Endothelial cell of umbilical vein (primary cell): ENCODE results near the gene APOL4. TPM values are rescaled to one million over a fixed set of nuclear protein-coding genes. Genes with fewer than 3 reads are reported as not detected.

Experiments
- BruUV-seq: library from RNA; stranded (reverse); fragments of 400-500 nt; replicated peaks from 2 replicates; lab custom pipeline; 2021; lab: Mats Ljungman, UMichigan
- CTCF ChIA-PET: fragments of 300-600, 350-600 bp; sonication (Branson Sonifier 250); formaldehyde crosslinking; loops from one replicate; lab custom pipeline; 2021; ENCODE audit warnings: antibody characterized with exemption, inconsistent platforms; lab: Charles Lee
- POLR2A ChIA-PET: fragments of 300-600, 350-600 bp; sonication (Branson Sonifier 250); formaldehyde crosslinking; loops from one replicate; lab custom pipeline; 2021; ENCODE audit warnings: antibody characterized with exemption, inconsistent platforms; lab: Charles Lee
- DNase-seq: peaks from one replicate; pipeline ENCODE4 v3.0.0-alpha.2; 2011; ENCODE audit warnings: low read depth, low spot score
- FAIRE-seq: peaks from 2 replicates; lab custom pipeline; 2011; peaks lifted over from hg19 to GRCh38; lab: Jason Lieb, UNC
- H2AFZ ChIP-seq: 2 replicates; pipeline ENCODE4 v1.6.0; 2012; ENCODE audit warnings: low read depth, low read length, control low read depth, inconsistent platforms
- H3K27ac ChIP-seq: 2 replicates; pipeline ENCODE4 v1.5.1; 2011; ENCODE audit warnings: low read depth, mild to moderate bottlenecking, control low read depth, low read length, moderate library complexity; ENCODE audit not compliant: insufficient read depth
- H3K27me3 ChIP-seq, 2 experiments: 2 replicates each; pipeline versions ENCODE4 v1.6.0 to v1.6.1; 2011; ENCODE audit warnings: low read length in 2 of 2, mixed read lengths in 1 of 2; ENCODE audit not compliant: control insufficient read depth in 2 of 2, insufficient read depth in 2 of 2
- H3K36me3 ChIP-seq, 2 experiments: 2 replicates in 1 of 2; 3 replicates in 1 of 2; pipeline ENCODE4 v1.5.1; 2011; ENCODE audit warnings: low read length in 2 of 2, mild to moderate bottlenecking in 1 of 2, moderate library complexity in 1 of 2; ENCODE audit not compliant: control insufficient read depth in 2 of 2, insufficient read depth in 2 of 2; ENCODE audit errors: extremely low read depth in 1 of 2
- H3K4me1 ChIP-seq: 3 replicates; pipeline ENCODE4 v1.5.1; 2011; ENCODE audit warnings: mild to moderate bottlenecking, low read length; ENCODE audit not compliant: control insufficient read depth, insufficient read depth; ENCODE audit errors: extremely low read depth
- H3K4me2 ChIP-seq: 2 replicates; pipeline ENCODE4 v1.6.1; 2011; ENCODE audit warnings: low read length, control low read depth, mixed read lengths; ENCODE audit not compliant: insufficient read depth
- H3K4me3 ChIP-seq, 3 experiments: fragments of 200-600 bp in 1 of 3; sonication (generic), shearing (Covaris generic) in 1 of 3; replicated peaks in 1 of 3; 2 replicates each; pipeline ENCODE4 v1.5.1; 2011 to 2016; ENCODE audit warnings: control low read depth in 3 of 3, low read length in 3 of 3, mild to moderate bottlenecking in 2 of 3, inconsistent platforms in 1 of 3, low read depth in 1 of 3, moderate library complexity in 1 of 3; ENCODE audit not compliant: insufficient read depth in 1 of 3
- H3K79me2 ChIP-seq: 2 replicates; pipeline ENCODE4 v1.6.0; 2012; ENCODE audit warnings: low read length, inconsistent platforms; ENCODE audit not compliant: control insufficient read depth, insufficient read depth
- H3K9ac ChIP-seq: replicated peaks from 2 replicates; pipeline ENCODE3; 2011; ENCODE audit warnings: low read length, control low read depth; ENCODE audit not compliant: insufficient read depth; ENCODE audit errors: extremely low read depth
- H3K9me1 ChIP-seq: replicated peaks from 3 replicates; pipeline ENCODE4 v1.6.0; 2011; ENCODE audit warnings: mild to moderate bottlenecking, low read length; ENCODE audit not compliant: control insufficient read depth, insufficient read depth; ENCODE audit errors: extremely low read depth
- H3K9me3 ChIP-seq: replicated peaks from 2 replicates; pipeline ENCODE4 v1.5.1; 2012; ENCODE audit warnings: low read length, inconsistent platforms; ENCODE audit not compliant: control insufficient read depth, insufficient read depth
- H4K20me1 ChIP-seq: replicated peaks from 2 replicates; pipeline ENCODE3; 2011; ENCODE audit warnings: mild to moderate bottlenecking, low read length; ENCODE audit not compliant: control insufficient read depth, insufficient read depth; ENCODE audit errors: extremely low read depth
- EZH2 ChIP-seq: IDR thresholded peaks from 2 replicates; pipeline ENCODE4 v1.6.1; 2012; ENCODE audit warnings: borderline replicate concordance, low read depth, mild to moderate bottlenecking, moderate library complexity, low read length, inconsistent platforms; ENCODE audit not compliant: severe bottlenecking
- FOS ChIP-seq: IDR thresholded peaks from 2 replicates; pipeline ENCODE4 v1.6.1; 2011; ENCODE audit warnings: mild to moderate bottlenecking, low read length, moderate library complexity, borderline replicate concordance; ENCODE audit not compliant: insufficient read depth
- GATA2 ChIP-seq: IDR thresholded peaks from 2 replicates; pipeline ENCODE4 v1.7.0; 2011; ENCODE audit warnings: low read depth, mild to moderate bottlenecking, moderate library complexity, mixed read lengths, low read length; ENCODE audit not compliant: insufficient read length, insufficient read depth
- MYC ChIP-seq: IDR thresholded peaks from one replicate; pipeline ENCODE4 v1.6.1; 2011; ENCODE audit warnings: mild to moderate bottlenecking, low read depth, low read length
- dilution Hi-C: fragments of 300-500 bp; cut with MboI; formaldehyde crosslinking; loops from one replicate; pipeline ENCODE4 v1.15.0; 2019; ENCODE audit warnings: low sequenced_read_pairs; ENCODE audit not compliant: extremely low pct_ligation_motif_present
- intact Hi-C: fragments of 100-400 bp; cut with micrococcal nuclease; formaldehyde crosslinking; loops from one replicate; pipeline ENCODE4 v1.10.0; 2022
- polyA plus RNA-seq, 4 experiments: library from polyadenylated mRNA; depleted of rRNA in 3 of 4; stranded (reverse) in 3 of 4; unstranded in 1 of 4; fragments of >200 nt; gene quantifications; 2 replicates each; pipeline versions ENCODE4 v1.2.1 to v1.2.3, GENCODE V29; 2011 to 2012; ENCODE audit warnings: missing spikeins in 1 of 4
- total RNA-seq: library from RNA; stranded (reverse); gene quantifications from 2 replicates; pipeline ENCODE4 v1.2.3, GENCODE V29; 2021
- TF ChIP-seq, protein P1 (sequence below), 2 donors: IDR thresholded peaks; 1 replicate in 1 of 2; 2 replicates in 1 of 2; pipeline ENCODE4 v1.5.1; 2011; ENCODE audit warnings: low read length in 2 of 2, mild to moderate bottlenecking in 2 of 2, moderate library complexity in 2 of 2, control low read depth in 1 of 2, inconsistent platforms in 1 of 2, low read depth in 1 of 2; ENCODE audit not compliant: insufficient read depth in 1 of 2; ENCODE audit errors: extremely low read depth in 1 of 2
- TF ChIP-seq, protein P2 (sequence below): IDR thresholded peaks from 2 replicates; pipeline ENCODE4 v1.6.1; 2011; ENCODE audit not compliant: insufficient read depth, insufficient read length

The APOL4 gene
- total and polyA plus RNA-seq, 2 donors (not counting 3 experiments of a cell fraction or from before 2014, with no cell fraction given): 0.33 to 0.97 TPM

DNA sequence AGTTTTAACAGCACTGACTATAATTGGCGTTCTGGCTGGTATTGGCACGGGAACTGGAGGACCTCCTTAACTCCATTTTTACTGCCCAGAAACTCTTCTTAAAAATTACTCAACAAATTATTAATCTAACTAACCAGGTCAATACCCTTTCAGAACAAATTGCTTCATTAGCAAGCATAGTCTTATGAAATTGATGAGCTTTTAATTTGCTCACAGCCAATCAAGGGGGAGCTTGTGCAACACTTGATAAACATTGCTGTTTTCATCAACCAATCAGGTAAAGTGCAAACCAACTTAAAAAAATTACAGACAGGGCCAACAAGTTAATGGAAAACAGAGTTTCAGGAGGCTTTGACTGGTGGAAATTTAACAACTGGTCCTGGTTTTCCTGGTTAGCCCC, 36.5 kb downstream of the APOL4 start:
- Histone ChIP-seq H3K4me3 (no peak overlapping the region), H3K27ac (no peak overlapping the region), H3K4me2 (no peak overlapping the region), H3K79me2 (no peaks in the 10 kb centered on the region), H3K9ac (no peak overlapping the region), H3K27me3 (peaks cover 3 to 7% of the 10 kb centered on the region in 2 experiments), H4K20me1 (no peaks in the 10 kb centered on the region), H3K9me1 (no peaks in the 10 kb centered on the region), H3K9me3 (no peaks in the 10 kb centered on the region), H3K4me1 (peaks cover 4% of the 10 kb centered on the region), H2AFZ (no peak overlapping the region), H3K36me3 (no peaks in the 10 kb centered on the region)
- no peak for FAIRE-seq
- DNase-seq: no peak
- POLR2A ChIA-PET: no interaction called here
- no TSS peak for BruUV-seq
- dilution Hi-C loops: no loop called here
- TF ChIP-seq GATA2 (no peak), MYC (no peak), FOS (no peak), EZH2 (no peak)
- TF ChIP-seq, protein P1, sequence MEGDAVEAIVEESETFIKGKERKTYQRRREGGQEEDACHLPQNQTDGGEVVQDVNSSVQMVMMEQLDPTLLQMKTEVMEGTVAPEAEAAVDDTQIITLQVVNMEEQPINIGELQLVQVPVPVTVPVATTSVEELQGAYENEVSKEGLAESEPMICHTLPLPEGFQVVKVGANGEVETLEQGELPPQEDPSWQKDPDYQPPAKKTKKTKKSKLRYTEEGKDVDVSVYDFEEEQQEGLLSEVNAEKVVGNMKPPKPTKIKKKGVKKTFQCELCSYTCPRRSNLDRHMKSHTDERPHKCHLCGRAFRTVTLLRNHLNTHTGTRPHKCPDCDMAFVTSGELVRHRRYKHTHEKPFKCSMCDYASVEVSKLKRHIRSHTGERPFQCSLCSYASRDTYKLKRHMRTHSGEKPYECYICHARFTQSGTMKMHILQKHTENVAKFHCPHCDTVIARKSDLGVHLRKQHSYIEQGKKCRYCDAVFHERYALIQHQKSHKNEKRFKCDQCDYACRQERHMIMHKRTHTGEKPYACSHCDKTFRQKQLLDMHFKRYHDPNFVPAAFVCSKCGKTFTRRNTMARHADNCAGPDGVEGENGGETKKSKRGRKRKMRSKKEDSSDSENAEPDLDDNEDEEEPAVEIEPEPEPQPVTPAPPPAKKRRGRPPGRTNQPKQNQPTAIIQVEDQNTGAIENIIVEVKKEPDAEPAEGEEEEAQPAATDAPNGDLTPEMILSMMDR (IDR thresholded peaks at IDR 0.05; ENCODE audit: extremely low read depth in 1 of 2, insufficient read depth in 1 of 2, low read depth in 1 of 2, low read length in 2 of 2): no peak
- TF ChIP-seq, protein P2, sequence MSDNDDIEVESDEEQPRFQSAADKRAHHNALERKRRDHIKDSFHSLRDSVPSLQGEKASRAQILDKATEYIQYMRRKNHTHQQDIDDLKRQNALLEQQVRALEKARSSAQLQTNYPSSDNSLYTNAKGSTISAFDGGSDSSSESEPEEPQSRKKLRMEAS: no peak
- intact Hi-C loops: no loop called here
- CTCF ChIA-PET: interaction anchor here (0.8 to 1.4 kb wide), 2 partner anchors 15 to 99 kb away, joined by 3 to 6 read pairs; no protein-coding TSS in a partner anchor
